HepG2 (cell line): ENCODE data around the gene TNNI2. TPM values are rescaled to one million over a fixed set of nuclear protein-coding genes. Genes with fewer than 3 reads are reported as not detected.

Source experiments
- BCL3 ChIP-seq: sonication (generic); formaldehyde crosslinking; IDR thresholded peaks from 2 replicates; pipeline ENCODE4 v1.5.1; 2020; ENCODE audit warnings: mild to moderate bottlenecking, missing genetic modification reagents, moderate library complexity
- CREBL2 ChIP-seq: sonication (generic); formaldehyde crosslinking; IDR thresholded peaks from 2 replicates; pipeline ENCODE4 v1.8.1; 2023; ENCODE audit warnings: missing genetic modification reagents, mild to moderate bottlenecking, borderline replicate concordance
- GTF3A ChIP-seq: sonication (generic); formaldehyde crosslinking; conservative IDR thresholded peaks from 2 replicates; pipeline ENCODE4 v1.4.0; 2020; ENCODE audit warnings: mild to moderate bottlenecking, missing genetic modification reagents
- ISL2 ChIP-seq: sonication (generic); formaldehyde crosslinking; IDR thresholded peaks from 2 replicates; pipeline ENCODE4 v1.5.0; 2020; ENCODE audit warnings: missing genetic modification reagents
- PITX1 ChIP-seq: sonication (generic); formaldehyde crosslinking; IDR thresholded peaks from 2 replicates; pipeline ENCODE4 v1.5.1; 2020; ENCODE audit warnings: mild to moderate bottlenecking, missing genetic modification reagents
- SP140L ChIP-seq: sonication (generic); formaldehyde crosslinking; IDR thresholded peaks from 2 replicates; pipeline ENCODE4 v1.4.0; 2020; ENCODE audit warnings: missing genetic modification reagents, borderline replicate concordance
- ZBTB34 ChIP-seq: sonication (generic); formaldehyde crosslinking; IDR thresholded peaks from 2 replicates; pipeline ENCODE4 v1.8.0; 2022; ENCODE audit warnings: mild to moderate bottlenecking, missing genetic modification reagents
- ZNF577 ChIP-seq: sonication (generic); formaldehyde crosslinking; IDR thresholded peaks from 2 replicates; pipeline ENCODE4 v1.4.0; 2020; ENCODE audit warnings: mild to moderate bottlenecking, low read depth, missing genetic modification reagents, borderline replicate concordance
- polyA plus RNA-seq, 8 experiments: library from polyadenylated mRNA; depleted of rRNA in 3 of 8; stranded (reverse) in 7 of 8; unstranded in 1 of 8; fragments of >200 nt; fragmentation: Illumina TruSeq in 4 of 8; extraction: Trizol in 4 of 8; gene quantifications; 2 replicates each; pipeline versions ENCODE4 v1.2.1 to v1.2.3, GENCODE V29; 2011 to 2016; ENCODE audit warnings: low read depth in 4 of 8, missing spikeins in 1 of 8, mixed read lengths in 1 of 8; ENCODE audit not compliant: insufficient read depth in 1 of 8
- total RNA-seq, 5 experiments: library from RNA; depleted of rRNA; stranded (reverse); fragments of >200 nt; fragmentation: Illumina TruSeq; extraction: Trizol; gene quantifications; 2 replicates each; pipeline ENCODE4 v1.2.3, GENCODE V29; 2016; ENCODE audit warnings: low read depth in 1 of 5
- TF ChIP-seq, protein P1 (sequence below), 2 experiments: fragments of 450-650 bp in 1 of 2; sonication (generic) in 1 of 2; formaldehyde crosslinking in 1 of 2; IDR thresholded peaks; 2 replicates each; pipeline versions ENCODE4 v1.6.1 to v1.8.0; 2016 to 2022; ENCODE audit warnings: antibody characterized with exemption in 1 of 2, mild to moderate bottlenecking in 1 of 2, missing genetic modification reagents in 1 of 2
- TF ChIP-seq, protein P2 (sequence below): sonication (generic); formaldehyde crosslinking; IDR thresholded peaks from 2 replicates; pipeline ENCODE4 v1.8.0; 2022; ENCODE audit warnings: missing genetic modification reagents, mild to moderate bottlenecking, inconsistent platforms, borderline replicate concordance
- TF ChIP-seq, protein P3 (sequence below): sonication (generic); formaldehyde crosslinking; IDR thresholded peaks from 2 replicates; pipeline ENCODE4 v1.4.0; 2020; ENCODE audit warnings: mild to moderate bottlenecking, missing genetic modification reagents, borderline replicate concordance

The TNNI2 gene
- total and polyA plus RNA-seq, 2 of the 13 experiments (the other 11 are each of a cell fraction or from before 2014, with no cell fraction given) = 7.2 to 12.0 TPM

DNA sequence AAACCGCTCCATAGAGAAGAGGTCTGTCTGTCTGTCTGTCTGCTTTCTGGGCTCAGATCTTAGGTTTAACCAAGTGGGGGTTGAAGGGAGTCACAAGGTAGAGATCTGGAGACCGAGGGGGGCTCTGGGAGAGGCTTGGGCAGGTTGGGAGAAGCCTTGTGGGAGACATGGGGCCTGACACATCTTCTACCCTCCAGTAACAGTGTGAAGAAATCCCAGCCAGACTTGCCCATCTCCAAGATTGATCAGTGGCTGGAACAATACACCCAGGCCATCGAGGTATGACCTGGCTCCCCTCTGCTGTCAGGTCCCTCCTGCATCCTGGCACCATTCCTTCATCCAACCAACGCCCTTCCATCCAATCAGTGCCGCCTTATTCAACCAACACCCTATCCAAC is 45.5 kb downstream of the TNNI2 start (continued):
- TF ChIP-seq, protein P1, sequence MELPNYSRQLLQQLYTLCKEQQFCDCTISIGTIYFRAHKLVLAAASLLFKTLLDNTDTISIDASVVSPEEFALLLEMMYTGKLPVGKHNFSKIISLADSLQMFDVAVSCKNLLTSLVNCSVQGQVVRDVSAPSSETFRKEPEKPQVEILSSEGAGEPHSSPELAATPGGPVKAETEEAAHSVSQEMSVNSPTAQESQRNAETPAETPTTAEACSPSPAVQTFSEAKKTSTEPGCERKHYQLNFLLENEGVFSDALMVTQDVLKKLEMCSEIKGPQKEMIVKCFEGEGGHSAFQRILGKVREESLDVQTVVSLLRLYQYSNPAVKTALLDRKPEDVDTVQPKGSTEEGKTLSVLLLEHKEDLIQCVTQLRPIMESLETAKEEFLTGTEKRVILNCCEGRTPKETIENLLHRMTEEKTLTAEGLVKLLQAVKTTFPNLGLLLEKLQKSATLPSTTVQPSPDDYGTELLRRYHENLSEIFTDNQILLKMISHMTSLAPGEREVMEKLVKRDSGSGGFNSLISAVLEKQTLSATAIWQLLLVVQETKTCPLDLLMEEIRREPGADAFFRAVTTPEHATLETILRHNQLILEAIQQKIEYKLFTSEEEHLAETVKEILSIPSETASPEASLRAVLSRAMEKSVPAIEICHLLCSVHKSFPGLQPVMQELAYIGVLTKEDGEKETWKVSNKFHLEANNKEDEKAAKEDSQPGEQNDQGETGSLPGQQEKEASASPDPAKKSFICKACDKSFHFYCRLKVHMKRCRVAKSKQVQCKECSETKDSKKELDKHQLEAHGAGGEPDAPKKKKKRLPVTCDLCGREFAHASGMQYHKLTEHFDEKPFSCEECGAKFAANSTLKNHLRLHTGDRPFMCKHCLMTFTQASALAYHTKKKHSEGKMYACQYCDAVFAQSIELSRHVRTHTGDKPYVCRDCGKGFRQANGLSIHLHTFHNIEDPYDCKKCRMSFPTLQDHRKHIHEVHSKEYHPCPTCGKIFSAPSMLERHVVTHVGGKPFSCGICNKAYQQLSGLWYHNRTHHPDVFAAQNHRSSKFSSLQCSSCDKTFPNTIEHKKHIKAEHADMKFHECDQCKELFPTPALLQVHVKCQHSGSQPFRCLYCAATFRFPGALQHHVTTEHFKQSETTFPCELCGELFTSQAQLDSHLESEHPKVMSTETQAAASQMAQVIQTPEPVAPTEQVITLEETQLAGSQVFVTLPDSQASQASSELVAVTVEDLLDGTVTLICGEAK (IDR thresholded peaks at IDR 0.05) = no peak
- TF ChIP-seq, protein P1 (CRISPR knock-in tag; IDR thresholded peaks at IDR 0.05) = no peak
- TF ChIP-seq BCL3 (CRISPR knock-in tag) = no peak
- no peak for TF ChIP-seq PITX1 (CRISPR knock-in tag)
- no peak for TF ChIP-seq GTF3A (CRISPR knock-in tag)
- TF ChIP-seq, protein P2, sequence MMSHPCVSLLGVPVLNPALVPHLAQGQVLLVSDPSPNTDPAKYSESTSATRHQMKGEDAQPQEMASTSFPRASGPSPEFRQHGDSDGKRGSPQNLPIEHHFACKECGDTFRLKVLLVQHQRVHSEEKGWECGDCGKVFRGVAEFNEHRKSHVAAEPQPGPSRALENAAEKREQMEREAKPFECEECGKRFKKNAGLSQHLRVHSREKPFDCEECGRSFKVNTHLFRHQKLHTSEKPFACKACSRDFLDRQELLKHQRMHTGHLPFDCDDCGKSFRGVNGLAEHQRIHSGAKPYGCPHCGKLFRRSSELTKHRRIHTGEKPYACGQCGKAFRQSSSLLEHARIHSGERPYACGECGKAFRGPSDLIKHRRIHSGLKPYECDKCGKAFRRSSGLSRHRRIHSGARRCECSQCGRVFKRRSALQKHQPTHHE (CRISPR knock-in tag) = no peak
- no peak for TF ChIP-seq ISL2 (CRISPR knock-in tag)
- no peak for TF ChIP-seq CREBL2 (CRISPR knock-in tag)
- TF ChIP-seq ZBTB34 (CRISPR knock-in tag) = no peak
- no peak for TF ChIP-seq SP140L (CRISPR knock-in tag)
- no peak for TF ChIP-seq ZNF577
- TF ChIP-seq, protein P3, sequence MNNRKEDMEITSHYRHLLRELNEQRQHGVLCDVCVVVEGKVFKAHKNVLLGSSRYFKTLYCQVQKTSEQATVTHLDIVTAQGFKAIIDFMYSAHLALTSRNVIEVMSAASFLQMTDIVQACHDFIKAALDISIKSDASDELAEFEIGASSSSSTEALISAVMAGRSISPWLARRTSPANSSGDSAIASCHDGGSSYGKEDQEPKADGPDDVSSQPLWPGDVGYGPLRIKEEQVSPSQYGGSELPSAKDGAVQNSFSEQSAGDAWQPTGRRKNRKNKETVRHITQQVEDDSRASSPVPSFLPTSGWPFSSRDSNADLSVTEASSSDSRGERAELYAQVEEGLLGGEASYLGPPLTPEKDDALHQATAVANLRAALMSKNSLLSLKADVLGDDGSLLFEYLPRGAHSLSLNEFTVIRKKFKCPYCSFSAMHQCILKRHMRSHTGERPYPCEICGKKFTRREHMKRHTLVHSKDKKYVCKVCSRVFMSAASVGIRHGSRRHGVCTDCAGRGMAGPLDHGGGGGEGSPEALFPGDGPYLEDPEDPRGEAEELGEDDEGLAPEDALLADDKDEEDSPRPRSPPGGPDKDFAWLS = no peak
